NCI-H748 treated with DMSO at 0.1 percent for 48 hours (cell line): ENCODE results near the gene FMNL3.

ENCODE experiments used
- DNase-seq: peaks from one replicate; lab custom pipeline; 2025; lab: John Stamatoyannopoulos, UW

FMNL3 gene

DNA sequence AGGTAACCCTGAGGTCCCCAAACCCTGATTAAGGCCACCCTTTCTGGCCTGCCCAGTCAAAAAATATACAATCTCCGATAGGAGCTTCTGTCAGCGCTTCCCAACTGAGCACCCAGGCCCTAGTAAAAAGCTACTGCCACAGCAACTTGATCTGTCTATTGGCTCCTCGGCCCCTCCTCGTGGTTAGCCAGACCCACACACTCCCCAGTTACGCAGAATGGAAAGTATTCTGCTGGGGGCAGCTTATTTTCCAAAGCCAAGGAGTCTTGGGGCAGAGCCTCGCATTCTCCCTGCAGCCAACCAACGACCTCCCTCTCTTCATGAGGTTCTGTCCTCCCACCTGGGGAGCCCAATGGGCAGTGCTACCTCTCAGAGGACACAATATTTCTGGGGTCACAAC, 32.1 kb downstream of the FMNL3 start:
- DNase-seq, result no peak

DNA sequence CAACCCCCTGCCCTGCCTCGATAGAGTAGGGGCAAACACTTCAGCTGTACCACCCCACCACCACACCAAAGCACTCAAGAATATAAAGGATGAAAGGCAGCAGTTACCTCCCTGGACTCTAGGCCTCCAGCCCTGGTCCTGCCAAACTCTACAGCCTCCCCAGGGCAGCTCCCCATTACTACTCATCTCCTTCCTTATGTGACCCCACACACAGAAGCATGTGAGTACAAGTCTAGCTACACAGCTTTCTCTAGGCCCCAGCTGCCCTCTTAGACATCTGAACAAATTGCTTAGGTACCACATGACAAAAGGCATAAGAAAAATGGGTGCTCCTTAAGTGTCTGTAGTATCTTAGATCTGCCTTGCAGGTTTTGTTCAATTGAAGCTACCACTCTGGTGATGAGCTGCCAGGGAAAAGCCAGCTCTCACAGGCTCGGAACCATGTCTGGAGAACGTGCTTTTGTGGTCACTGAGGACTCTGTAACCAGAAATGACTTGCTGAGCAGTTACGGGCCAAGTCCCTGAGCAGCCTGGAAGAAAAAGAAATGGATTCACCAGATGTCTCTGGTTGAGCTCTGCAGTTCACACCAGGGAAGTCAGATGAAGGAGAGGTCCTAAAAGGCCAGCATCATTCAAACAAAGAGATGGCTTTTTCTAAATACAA, 32.8 kb downstream of the FMNL3 start:
- DNase-seq, result no peak

DNA sequence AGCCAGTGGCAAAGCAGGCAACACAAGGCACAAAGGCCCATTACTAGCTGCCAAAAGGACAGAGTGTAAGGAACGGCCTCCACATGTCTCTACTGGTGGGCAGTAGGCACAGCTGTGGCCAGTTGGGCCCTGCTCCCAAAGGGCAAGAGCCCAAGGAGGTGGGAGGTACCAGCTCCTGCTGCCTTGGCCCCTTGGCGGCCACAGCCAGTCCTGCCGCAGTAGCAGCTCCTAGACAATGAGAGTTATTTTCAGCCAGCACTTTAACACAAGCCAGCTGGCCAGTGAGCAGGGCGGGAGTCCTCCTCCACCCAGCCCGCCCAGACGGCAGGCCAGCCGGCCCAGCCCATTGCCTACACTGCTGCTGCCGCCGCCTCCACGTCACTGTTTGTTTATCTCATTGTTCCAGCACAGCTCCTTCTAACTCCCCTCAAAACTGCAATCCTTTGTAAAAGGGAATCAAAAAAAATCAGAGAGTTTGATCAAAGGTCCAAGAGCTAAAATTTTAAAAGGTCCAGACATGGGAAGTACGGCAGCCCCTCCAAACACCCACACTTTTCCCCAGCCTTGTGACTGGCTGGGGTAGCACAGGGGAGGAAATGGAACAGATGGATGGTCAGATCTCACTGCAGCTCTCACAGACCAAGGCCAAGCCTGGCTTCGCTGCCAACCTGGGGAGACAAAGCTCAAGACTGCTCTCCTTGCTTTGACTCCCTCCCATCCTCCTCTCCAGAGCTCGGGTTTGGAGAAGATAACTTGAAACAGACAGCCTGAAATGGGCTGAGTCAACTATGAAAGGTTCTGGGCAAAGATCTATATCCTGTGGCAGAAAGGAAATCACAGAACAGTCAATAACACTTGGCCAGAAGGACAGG, 33.5 kb downstream of the FMNL3 start:
- peak; percentile 52 for DNase-seq

DNA sequence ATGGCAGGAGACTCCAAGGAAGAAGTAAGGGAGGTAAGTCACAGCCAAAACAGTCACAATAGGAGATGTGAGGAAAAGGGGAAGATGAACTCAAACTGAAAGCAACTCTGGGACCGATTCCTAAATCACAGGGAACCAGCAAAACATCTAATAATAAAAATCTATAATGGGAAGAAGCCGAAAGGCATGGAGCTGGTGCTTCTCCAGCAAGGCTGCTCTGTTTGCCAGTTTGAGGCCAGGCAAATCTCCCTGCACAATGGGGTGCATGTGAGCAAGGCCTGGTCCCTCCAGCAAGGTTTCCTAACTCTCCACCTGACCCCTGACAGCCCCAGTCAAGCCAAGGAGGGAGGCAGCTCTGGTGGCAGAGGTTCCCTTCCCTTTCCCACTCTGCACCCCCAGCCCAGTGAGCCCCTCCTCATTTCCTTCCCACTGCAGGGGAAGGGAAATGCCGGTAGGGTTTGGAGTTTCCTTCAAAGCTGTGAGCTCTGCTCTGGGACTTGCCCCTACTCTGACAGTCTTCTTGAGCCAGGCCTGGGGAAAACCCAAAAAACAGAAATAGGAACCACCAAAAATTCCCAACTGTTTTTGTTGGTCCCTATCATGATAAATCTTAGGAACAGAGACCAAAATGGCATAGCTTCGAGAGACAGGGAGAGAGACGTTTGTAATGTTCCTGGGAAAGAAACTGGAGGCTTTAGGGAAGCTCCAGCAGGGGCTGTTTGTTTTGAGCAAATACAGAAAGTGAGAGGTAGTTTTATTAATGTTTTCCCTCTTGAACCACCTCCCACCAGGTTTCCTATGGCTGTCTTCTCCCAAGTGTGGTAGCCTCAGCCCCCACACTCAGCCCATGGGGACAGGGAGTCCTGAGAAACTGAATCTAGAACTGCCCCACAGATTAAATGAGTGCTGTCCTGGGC, 34.6 kb downstream of the FMNL3 start:
- no peak for DNase-seq

DNA sequence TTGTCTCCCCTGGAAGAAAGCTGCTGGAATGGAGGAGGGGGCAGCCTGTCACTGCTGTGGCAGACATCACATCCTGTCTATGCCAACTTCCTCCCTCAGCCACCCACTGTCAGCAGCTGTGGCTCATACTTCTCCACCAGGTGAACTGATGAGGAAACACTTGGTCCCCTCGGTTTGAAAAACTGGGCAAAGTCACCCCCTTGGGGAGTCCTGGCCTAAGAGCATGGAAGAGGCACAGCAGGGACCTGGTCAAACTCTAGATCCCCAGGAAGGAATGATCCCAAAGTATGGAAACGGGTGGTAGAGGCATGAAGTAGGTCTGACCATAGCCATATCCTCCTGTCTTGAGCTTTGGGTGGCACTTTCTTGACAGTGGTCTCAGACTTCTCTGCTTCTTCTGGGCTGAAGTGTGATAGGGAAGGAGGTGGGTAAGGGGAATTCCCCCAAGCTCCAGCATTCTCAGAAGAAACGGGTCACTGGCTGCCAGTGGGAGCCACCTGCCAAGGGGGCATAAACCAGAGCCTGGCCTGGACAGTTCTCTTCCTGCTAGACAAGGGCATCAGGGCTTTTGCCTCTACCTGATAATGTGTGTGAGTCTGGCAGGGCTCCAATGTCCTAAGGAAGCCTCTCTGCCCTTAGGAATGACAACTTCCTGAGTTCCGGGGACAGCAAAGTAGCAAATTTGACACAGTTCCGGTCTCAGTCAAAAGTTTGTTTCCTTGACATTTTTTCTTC, 36.0 kb downstream of the FMNL3 start:
- DNase-seq, result no peak

DNA sequence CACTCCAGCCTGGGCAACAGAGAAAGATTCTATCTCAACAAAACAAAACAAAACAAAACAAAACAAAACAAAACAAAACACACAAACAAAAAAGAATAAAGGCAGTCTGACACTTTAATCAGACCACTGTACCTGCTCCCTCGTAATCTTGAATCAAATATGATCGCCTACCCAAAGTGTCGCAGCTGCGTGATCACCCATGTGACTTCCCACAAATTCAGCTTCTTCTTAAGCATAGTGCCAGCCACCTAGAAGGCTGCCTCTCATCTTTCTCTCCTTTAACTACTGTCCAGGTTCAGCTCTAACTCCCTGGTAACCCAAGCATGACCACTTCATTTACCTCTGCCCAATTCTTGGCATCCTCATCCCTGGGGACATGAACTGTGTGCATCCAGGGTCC, 37.4 kb downstream of the FMNL3 start:
- DNase-seq, result no peak

DNA sequence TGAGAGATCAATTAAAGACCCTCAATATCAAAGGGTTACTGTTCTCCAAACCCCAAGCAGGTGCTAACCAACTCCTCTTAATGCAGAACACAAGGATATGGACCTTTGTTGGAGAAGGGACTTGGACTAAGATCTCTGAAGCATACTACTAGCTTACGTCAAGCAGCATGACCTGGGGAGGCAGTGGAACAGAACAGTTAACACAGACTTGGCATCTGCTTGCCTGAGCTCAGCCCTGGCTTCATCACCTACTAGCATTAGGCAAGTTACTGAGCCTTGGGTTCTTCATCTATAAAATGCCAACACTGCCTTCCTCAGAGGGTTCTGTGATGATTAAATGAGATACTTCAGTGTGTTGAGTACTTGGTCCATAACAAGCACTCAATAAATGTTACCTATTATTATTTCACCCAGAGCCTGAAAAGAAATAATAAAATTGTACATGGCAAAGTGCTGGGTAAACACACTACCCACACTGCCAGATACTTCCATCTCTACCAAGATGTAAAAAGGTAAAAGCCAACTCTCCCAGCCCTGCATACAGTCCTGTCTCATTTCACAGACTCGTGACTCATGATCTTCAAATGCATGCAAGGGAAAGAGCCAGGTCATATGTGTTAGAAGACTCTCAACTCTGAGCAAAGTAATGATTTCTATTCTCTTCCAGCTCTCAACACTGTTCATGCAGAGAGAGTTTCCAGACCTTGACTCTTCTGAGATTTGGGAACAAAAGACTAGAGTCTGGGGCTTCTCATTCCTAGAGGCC, 39.7 kb downstream of the FMNL3 start:
- no peak for DNase-seq

DNA sequence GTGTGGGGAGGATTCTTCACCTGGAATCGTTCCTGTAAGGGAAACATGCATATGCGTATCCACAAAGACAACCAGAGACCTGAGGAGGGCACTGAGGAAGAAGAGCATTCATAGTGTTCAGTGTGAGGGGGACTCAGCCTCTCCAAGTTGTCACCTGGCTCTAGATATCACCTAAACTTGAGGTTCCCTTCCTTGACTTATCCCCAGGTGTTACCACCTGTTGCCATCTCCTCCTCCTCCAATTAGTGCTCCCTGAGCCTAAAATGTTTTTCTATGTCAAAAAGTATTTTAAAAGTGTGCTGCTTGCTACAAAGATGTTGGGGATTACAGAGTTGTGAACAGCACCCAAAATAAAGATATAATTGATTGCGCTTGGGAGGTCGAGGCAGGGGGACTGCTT, 41.0 kb downstream of the FMNL3 start:
- no peak for DNase-seq

DNA sequence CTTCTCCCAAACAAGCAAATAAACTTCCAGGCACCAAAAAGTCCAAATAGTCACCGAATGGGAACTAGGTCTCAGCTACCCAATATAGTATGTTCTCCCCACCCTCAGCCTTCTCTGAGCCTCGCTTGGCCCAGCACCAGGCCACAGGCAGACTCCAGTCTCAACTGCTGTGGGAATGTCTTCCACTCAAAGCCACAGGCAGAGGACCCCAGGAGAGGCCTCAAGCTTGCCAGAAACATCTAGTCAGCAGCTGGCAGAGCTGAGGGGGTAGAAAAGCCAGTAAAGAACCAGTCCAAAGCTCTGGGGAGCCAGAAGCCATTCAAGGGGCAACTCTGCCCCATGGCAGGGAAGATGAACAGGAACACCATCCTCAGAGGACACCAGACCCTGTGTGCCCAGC, 41.8 kb downstream of the FMNL3 start:
- DNase-seq, result no peak

DNA sequence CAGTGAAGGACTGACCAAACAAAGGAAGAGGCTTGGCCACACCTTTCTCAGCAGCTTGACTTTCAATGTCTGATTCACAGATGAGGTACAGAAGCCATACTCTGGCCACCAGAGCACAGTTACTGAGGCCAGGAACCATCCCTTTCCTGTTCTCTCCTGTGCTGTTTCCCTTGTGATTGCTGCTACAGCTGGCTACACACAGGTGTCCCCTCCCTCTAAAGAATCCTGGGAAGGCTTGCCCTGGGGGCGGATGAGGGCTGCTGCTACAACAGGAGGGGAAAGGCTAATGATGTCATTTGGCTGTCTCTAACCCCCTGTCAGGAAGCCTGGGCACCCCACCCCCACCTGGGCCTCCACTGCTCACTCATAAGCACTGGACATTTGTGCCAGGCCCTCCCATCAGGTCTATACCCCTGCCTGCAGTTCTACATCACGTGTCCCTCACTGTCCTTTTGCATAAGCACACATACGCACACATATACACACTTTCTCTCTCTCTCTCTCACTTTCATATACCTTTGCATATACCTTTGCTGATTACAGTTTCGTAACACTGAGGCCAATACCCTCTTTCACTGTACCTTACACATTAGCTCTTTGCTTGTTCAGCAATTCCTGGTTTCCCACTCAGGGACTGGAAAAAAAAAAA, 42.5 kb downstream of the FMNL3 start:
- no peak for DNase-seq

DNA sequence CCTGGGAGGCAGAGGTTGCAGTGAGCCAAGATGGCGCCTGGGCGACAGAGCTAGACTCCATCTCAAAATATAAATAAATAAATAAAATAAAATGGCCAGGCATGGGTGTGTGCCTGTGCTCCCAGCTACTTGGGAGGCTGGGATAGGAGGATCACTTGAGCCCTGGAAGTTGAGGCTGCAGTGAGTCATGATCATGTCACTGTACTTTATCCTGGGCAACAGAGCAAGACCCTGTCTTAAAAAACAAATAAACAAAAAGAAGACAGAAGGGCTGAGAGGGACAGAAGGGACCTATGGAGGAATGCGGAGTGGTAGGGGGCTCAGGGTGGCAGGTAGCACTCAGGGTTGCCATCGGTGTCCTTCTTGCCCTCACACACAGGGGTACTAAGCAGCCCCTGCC, 43.0 kb downstream of the FMNL3 start:
- DNase-seq, result no peak

DNA sequence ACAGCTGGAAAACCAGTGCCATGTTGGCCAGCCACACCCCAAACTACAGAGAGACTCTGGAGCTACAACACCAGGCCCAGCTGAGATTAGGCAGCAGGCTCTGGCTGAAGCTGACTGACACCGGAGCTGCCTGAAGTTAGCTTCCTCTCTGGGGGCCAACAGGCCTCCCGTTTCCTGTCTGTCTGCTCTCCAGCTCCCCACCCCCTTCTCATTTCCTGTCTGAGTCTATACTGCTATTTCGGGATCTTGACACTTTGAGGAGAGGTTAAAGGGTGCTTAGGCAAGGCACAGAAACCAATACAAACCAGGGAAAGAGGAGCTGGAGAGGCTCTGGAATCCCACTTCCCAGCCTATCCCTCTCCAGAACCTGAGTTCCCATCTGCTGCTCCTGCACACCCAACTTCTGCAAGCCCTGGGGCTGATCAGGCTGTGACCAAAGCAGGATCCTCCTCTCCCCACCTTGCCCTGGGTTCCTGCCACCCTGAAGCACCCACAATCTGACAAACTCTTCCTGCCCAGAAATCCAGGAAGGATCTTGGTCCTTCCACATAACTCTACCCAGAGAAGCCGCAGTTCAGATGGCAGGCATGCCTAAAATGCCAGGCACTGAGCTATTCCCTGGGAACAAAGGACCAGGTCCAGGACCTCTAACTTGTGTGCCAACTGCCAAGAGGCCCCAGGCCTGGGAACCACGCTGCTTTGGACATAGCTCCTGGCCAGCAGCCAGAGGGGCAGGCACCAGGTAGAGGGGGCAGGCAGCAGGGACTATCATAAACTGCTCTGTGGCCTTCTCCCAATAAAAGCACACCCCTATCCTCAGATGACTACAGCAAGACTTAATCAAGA, 44.0 kb downstream of the FMNL3 start:
- DNase-seq, result no peak

DNA sequence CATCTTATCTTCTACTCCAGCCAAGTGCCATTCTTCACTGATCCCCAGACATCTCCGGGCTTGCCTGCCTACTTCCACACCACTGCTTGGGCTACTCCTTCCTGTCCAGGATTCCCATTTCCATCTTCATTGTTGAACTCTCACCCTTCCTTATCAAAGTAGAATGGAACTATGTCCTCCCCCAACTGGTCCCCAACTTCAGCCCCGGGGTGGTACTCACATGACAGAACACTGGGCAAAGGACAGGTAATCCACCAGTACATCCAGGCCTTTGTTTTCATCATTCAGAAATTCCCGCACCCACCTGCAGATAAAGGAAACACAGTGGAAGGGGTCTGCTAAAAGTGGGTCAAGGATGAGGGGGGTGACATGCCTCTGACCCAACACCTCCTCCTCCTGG, 45.5 kb downstream of the FMNL3 start:
- no peak for DNase-seq

DNA sequence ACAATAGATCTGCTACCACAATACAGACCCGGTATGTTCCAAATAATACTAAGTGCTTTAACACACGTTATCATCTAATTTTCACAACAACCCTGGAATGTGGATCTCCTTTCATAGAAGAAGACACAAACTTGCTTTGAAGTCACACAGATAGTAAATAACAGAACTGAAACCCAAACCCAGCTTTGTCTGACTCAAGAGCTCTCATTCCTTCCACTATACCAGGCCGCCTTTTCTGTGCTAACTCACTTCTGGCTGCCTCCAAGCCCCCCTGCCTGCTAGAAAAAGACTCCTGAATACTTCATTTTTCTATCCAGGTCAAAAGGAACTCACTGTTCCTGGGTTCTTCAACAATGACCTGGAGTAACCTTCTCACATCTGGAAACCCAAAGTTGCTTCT, 46.0 kb downstream of the FMNL3 start:
- no peak for DNase-seq

DNA sequence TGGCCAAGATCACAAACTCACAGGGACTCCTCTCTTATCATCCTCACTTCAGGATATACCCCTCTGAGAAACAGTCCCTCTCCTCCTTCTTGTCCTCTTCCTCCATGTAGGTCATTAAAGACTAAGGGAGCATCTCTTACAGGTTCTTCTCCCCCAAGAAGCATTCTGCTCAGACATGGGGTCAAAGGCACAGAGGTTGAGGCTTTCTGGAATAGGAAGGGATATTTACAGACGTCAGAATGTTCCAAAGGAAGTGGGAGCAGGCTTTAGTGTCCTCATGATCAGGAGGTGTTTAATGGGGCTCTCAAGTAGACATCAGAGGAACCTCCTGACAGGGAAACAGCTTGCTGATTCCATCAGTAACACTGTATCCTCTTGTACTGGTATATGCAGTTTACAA, 47.5 kb downstream of the FMNL3 start:
- no peak for DNase-seq

DNA sequence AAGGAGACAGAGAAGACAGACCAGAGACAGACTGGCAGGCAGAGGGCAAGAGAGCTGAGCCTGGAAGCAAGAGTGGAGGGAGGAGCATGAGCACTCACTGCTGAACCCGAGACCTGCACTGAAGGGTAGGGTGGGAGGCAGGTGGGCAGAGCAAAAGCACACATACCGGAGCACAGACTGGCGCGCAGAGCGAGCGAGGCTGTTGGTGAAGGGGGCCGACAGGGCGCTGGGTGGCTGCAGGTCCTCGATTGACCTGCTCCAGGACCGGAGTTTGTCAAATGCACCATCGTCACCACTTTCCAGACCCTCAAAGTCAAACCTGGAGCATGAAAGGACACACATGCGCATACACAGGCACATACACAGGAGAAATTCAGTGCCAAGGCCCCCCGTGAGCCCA, 48.9 kb downstream of the FMNL3 start:
- DNase-seq, result no peak

DNA sequence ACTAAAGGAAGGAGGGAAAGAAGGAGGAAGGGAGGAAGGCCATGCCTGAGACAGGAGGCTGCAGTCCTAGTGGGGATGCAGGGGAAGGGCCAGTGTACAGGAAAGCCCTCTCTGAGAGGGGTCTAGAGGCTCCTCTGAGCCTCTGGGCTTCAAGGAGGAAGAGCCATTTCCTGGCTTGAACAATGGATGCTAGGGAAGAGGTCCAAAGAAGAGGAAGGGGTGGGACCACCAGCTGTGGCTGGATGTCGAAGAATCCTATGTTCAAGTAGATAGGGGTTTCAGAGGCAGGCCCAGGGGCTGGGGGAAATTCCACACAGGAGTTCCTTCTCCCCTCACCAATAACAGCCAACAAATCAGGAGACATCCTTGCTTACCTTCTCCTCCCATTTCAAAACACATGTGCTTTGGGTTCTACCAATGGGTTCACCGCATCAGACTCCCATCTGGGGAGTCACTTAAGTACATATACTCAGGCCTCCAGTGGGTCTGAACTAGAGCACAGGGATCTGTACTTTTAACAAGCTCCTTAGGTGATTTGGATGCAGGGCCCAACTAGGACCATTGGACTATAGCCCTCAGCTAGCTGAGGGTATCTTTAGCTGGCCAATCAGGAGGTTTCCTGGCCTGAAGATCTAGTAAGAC, 51.5 kb downstream of the FMNL3 start:
- no peak for DNase-seq

DNA sequence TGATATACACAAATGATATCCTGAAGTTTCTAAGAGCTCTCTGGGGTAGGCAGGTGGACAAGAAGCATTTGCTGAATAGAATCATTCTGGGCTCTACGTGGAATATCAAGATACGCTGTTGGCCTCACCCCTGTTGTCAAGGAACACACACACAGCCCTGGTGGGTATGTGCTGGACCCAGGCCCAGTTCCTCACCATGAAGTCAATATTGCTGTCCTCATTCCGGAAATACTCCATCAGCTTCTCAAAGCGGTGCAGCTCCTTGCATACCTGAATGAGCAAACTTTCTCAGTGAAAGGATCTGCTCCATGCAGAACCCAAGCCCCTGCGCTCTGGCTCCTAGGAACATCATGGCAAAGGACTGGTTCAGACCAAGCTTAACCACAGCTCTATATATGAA, 52.5 kb downstream of the FMNL3 start:
- no peak for DNase-seq

DNA sequence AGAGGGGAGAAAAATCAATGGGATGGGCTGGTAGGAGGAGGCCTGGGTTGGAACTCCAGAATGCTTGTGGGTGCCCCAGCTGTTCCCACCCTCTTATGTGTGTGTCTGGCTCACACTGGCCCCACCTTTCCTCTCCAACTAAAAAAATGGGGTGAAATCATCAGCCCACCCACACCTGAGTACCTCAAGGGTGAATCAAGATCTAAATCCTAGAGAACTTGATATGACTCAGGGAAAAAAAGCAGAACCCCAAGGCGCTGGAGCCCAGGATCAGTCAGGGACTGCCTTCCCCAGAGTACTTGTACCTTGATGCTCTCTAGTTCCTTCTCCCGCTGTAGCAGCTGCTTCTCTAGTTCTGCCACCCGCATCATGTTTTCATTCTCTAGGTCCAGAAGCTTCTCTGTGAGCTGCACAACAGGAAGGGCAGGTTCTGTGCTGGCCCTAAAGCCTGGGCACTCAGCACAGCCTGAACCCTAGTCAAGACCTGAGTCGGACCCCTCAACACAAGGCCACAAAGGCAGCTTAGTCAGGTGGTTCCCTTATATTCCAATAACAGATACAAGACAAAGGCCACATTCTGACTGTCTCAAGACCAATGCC, 54.2 kb downstream of the FMNL3 start:
- DNase-seq, result no peak
